Right ventricle myocardium inferior (tissue), 1 donor: ENCODE measurements around the gene BEND6. TPM values are rescaled to one million over a fixed set of nuclear protein-coding genes. Genes with fewer than 3 reads are reported as not detected.
"Not testable (repeated sequence)": the region's sequence is repeated elsewhere in the genome, so short reads cannot be mapped to it uniquely, and the experiment has no call there.

ENCODE experiments used
- ATAC-seq: fragments of 200-7000 bp; cut with Tn5 transposase; one replicate; pipeline ENCODE4 v1.9.1; 2020; ENCODE audit warnings: mild to moderate bottlenecking, moderate library complexity
- DNase-seq: peaks from one replicate; pipeline ENCODE4 v3.0.0; 2021; ENCODE audit errors: missing footprints
- intact Hi-C: fragments of 100-400 bp; cut with DNase I; formaldehyde crosslinking; loops from one replicate; pipeline ENCODE4 v1.11.0; 2022
- total RNA-seq: library from RNA; stranded (reverse); fragmentation: NEBNext Ultra II Directional; extraction: Animal tissue kit (Norgen Biotek cat#: 25700); gene quantifications from one replicate; pipeline ENCODE4 v1.2.1, GENCODE V29; 2021
- donor health status: DM: no; HTN: yes; CAD: no; lungs with severe emphysema.

The BEND6 gene
- total RNA-seq, 1 donor from 2014 or later: 0.30 TPM

DNA sequence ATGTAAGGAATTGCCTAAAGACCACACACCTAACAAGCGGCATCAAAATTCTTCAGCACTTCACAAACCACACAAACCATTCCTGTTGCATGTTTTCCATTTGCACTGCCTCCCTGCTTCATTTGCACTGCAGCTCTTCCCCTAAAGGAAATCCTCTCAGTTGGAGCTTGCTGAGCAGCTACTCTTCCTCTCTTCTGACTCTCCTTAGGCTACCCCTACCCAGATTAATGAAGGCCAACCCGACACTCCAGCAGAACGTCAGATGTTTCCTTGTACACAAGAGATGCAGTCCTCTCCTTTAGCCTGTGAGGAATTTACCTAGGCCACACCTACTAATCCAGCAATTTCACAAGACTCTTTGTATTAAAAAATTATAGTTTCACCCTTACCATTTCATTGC is 8.1 kb downstream of the BEND6 start:
- intact Hi-C loops: no loop called here
- DNase-seq: no peak
- no peak for ATAC-seq

DNA sequence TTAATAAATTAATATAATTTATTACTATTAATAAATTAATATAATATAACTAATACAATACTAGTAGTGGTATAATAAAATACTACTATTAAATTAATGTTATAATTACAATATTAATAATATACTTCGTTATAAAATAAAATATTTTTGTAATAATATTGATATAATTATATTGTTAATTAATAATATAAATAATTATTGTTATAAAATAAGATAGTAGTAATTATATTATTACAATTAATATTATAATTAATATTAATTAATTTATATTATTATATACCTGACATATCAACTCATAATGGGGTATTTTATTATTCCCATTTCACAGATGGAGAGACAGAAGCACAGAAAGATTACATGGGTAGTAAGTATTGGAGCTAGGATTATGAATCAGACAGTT is 8.9 kb downstream of the BEND6 start:
- intact Hi-C loops: no loop called here
- ATAC-seq: no peak
- no peak for DNase-seq

- no peak for ATAC-seq
- intact Hi-C loops: no loop called here
- DNase-seq: no peak
Measured at GRCh38 chr6:56965126-56965525, 10.2 kb downstream of the BEND6 start.

- intact Hi-C loops: no loop called here
- ATAC-seq: no peak
- no peak for DNase-seq
Measured at GRCh38 chr6:56970849-56971248, 15.9 kb downstream of the BEND6 start.

DNA sequence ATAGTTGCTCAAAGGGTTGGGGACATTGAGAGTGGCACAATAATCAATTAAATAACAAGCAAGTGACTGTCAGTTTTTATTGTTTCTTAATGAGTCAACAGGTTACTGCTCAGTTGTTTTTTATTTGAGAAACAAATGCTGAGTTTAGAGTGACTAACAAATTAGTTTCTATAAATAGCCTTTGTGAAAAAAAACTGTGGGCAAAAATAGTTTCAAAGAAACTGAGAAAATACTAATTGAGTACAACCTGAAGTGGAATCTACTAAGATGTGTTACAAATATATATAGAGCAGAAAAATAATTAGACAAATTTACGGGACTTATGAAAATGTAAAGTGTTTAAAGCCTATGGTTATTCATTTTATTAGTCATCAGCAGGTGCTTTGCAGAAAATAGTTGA is 22.3 kb downstream of the BEND6 start:
- ATAC-seq (no peak), DNase-seq (no peak)
- intact Hi-C loops: no loop called here

- DNase-seq (no peak), ATAC-seq (no peak)
- intact Hi-C loops: no loop called here
Measured at GRCh38 chr6:56978530-56978929, 23.6 kb downstream of the BEND6 start.

DNA sequence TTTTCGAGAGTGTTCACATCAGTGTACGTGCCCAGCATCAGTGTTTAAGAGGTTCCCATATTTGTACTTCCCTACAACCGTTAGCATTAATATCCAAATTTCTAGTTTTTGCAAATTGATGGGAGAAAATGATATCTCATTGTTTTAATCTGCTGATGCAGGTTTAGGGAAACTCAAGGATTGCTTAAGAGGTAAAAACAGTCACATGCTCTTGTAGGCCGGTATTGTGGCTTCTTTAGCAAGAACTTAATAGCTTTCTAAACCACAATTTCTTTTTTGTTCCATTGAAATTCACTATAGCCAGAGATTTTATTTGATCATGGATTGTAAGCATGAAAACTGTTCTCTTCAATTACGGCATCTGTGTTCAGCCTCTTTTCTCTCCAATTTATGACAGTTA is 29.5 kb downstream of the BEND6 start:
- intact Hi-C loops: no loop called here
- ATAC-seq: no peak
- DNase-seq: no peak

GRCh38 chr6:56984884-56985283 is 30.0 kb downstream of the BEND6 start:
- intact Hi-C loops: no loop called here
- DNase-seq (no peak), ATAC-seq (no peak)

DNA sequence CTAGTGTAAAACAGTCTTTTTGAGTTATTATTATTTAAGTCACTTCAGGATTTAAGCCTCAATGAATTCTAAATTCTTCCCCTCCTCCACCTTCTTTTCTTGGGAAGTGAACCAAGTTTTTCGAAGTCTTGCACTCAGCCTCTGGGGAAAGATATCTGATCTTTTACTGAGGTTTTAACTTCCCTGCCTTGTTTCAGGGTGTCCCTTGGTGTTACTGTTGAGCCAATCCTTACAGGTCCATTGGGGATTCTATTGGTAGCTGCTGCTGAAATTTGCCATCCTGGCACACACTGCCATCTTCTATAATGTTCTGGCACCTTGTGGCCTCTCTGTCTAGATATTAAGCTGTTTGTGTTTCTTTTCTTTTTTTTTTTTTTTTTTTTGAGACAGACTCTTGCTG is 31.7 kb downstream of the BEND6 start:
- intact Hi-C loops: no loop called here
- ATAC-seq (no peak), DNase-seq (no peak)

- ATAC-seq (no peak), DNase-seq (no peak)
- intact Hi-C loops: no loop called here
Measured at GRCh38 chr6:56988145-56988544, 33.2 kb downstream of the BEND6 start.

DNA sequence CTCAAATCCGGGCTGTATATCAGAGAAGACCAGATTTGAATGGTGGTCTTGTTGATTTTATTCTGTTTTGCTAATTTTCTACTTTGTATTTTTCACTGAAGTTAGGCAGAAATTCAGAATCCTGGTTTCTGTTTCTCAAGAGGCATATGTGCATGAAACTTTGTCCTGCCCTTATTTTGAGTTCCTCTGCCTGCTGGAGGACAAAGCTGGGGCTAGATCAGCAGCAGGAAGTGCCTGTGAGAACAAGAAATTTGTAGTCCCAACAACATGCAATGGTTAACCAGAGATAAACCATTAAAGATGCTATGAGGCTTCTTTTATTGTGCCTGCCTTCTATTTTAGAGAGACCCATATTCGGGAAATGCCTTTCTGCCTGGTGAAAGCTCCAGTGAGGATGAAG is 37.1 kb downstream of the BEND6 start:
- ATAC-seq (no peak), DNase-seq (no peak)
- intact Hi-C loops: no loop called here

GRCh38 chr6:56992703-56993102 is 37.8 kb downstream of the BEND6 start:
- DNase-seq (no peak), ATAC-seq (no peak)
- intact Hi-C loops: no loop called here

DNA sequence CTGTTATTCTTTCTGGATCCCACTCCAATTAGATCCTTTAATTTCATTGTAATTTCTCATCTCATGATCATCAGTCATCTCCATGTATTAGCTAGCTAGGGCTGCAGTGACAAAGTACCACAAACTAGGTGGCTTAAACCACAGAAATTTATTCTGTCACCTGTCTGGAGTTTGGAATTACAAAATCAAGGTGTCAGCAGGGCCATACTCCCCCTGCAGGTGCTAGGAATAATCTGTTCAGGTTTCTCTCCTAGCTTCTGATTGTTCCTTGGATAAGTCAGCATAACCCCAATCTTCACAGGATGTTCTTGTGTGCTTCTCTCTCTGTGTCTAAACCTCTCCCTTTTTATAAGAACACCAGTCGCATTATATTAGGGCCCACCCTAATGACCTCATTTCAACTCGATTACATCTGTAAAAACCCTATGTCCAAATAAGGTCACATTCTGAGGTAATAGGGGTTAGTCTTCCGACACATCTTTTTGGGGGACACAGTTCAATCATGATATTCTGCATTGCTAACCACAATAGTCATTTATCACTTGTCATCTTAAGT is 40.5 kb downstream of the BEND6 start:
- intact Hi-C loops: no loop called here
- ATAC-seq (no peak), DNase-seq (no peak)

DNA sequence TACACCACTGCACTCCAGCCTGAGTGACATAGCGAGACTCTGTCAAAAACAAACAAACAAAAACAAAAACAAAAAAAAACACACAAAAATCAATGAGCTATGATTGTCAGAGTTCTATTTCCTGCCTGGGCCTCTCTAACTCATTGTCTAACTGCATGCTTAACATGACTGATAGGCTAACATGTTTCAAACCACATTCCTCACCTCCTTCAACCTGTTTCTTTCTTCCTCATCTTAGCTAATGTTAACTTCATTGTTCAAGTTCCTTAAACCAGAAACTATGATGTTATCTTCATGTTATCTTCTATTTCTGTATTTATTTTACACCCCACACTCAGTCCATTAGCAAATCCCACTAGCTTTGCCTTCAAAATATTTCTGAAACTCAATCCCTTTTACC is 41.5 kb downstream of the BEND6 start:
- intact Hi-C loops: no loop called here

GRCh38 chr6:56999049-56999448 is 44.1 kb downstream of the BEND6 start:
- intact Hi-C loops: no loop called here
- DNase-seq (no peak), ATAC-seq (no peak)

More for the DNA sequence above, 41.5 kb downstream of the BEND6 start:
- no peak for ATAC-seq
- DNase-seq: no peak

DNA sequence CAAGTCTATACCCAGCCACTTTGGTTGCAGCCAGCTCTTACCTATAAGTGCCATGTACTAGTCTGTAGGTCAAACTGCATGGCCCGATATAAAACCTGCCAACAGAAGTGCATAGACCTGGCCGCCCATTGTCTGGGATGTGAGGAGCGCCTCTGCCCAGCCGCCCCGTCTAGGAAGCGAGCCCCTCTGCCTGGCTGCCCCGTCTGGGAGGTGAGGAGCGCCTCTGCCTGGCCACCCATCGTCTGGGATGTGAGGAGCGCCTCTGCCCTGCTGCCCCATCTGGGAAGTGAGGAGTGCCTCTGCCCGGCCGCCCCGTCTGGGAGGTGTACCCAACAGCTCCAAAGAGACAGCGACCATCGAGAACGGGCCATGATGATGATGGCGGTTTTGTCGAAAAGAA is 44.8 kb downstream of the BEND6 start:
- intact Hi-C loops, ATAC-seq: not testable (repeated sequence)

DNA sequence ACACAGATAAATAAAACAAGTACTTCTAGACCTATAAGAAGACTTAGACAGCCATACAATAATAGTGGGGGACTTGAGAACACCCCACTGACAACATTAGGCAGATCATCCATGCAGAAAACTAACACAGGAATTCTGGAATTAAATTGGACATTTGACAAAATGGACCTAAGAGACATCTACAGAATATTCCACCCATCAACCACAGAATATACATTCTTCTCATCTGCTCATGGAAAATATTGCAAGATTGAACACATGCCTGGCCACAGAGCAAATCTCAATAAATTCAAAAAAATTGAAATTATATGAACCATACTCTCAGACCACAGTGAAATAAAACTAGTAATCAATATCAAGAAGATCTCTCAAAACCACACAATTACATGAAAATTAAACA is 47.3 kb downstream of the BEND6 start:
- no peak for DNase-seq
- intact Hi-C loops: no loop called here
- no peak for ATAC-seq

More for the DNA sequence above, 44.8 kb downstream of the BEND6 start:
- DNase-seq: not testable (repeated sequence)

GRCh38 chr6:57004292-57004691 is 49.4 kb downstream of the BEND6 start:
- no peak for DNase-seq
- intact Hi-C loops: no loop called here
- no peak for ATAC-seq

- intact Hi-C loops: no loop called here
Measured at GRCh38 chr6:57006101-57006500, 51.2 kb downstream of the BEND6 start.

GRCh38 chr6:57008069-57008468 is 53.2 kb downstream of the BEND6 start:
- DNase-seq, ATAC-seq, intact Hi-C loops: not testable (repeated sequence)

More at GRCh38 chr6:57006101-57006500, 51.2 kb downstream of the BEND6 start:
- ATAC-seq (no peak), DNase-seq (no peak)

DNA sequence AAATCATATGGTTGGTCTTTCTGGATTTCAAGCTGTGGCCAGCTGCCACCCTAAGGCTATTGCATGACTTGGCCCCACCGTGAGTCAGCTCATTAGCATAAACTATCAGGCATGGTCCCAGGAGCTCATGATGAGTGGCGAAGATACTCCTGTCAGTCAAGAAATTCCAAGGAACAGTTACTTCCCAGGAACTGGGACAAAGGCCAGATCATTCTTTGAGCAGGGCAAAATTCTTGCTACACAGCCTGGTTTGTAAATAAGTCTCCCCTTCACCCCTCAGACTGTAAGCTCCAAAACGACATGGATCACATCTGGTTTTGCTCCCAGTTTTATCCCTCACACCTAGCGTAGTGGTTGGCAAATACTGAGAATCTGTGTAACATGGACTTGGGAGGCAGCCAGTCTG is 58.6 kb downstream of the BEND6 start:
- DNase-seq: no peak
- ATAC-seq: no peak

More for the DNA sequence above, 58.6 kb downstream of the BEND6 start:
- intact Hi-C loops: no loop called here
